Spleen (tissue), 11 donors: ENCODE data around the gene C14orf132. TPM values are rescaled to one million over a fixed set of nuclear protein-coding genes. Genes with fewer than 3 reads are reported as not detected.
A peak's percentile ranks its signal among the peaks of the same experiment; 100 is the strongest.

ENCODE experiments used
- DNase-seq: peaks from one replicate; pipeline ENCODE4 v3.0.0-alpha.2; 2020
- H3K27ac ChIP-seq, 8 donors: fragments of 200-600 bp; sonication (generic) in 7 of 8; 1 replicate in 4 of 8; 2 replicates in 4 of 8; pipeline versions ENCODE4 v1.5.0 to v1.8.0; 2016 to 2021; ENCODE audit warnings: inconsistent platforms in 4 of 8, mild to moderate bottlenecking in 4 of 8, moderate library complexity in 1 of 8
- H3K27me3 ChIP-seq, 7 donors: fragments of 200-600 bp; sonication (generic) in 6 of 7; replicated peaks in 1 of 7; 1 replicate in 4 of 7; 2 replicates in 3 of 7; pipeline versions ENCODE4 v1.5.0 to v1.8.0; 2016 to 2021; ENCODE audit warnings: inconsistent platforms in 3 of 7, mild to moderate bottlenecking in 1 of 7
- H3K36me3 ChIP-seq, 6 donors: fragments of 200-600 bp; sonication (generic) in 5 of 6; 1 replicate in 4 of 6; 2 replicates in 2 of 6; pipeline versions ENCODE4 v1.5.0 to v1.8.0; 2016 to 2021; ENCODE audit warnings: inconsistent platforms in 2 of 6
- H3K4me1 ChIP-seq, 6 donors: fragments of 200-600 bp; sonication (generic) in 5 of 6; 1 replicate in 3 of 6; 2 replicates in 3 of 6; pipeline versions ENCODE4 v1.5.0 to v1.8.0; 2016 to 2021; ENCODE audit warnings: inconsistent platforms in 3 of 6
- H3K4me3 ChIP-seq, 8 donors: fragments of 200-600 bp; sonication (generic) in 7 of 8; 1 replicate in 4 of 8; 2 replicates in 4 of 8; pipeline versions ENCODE4 v1.5.0 to v1.8.0; 2016 to 2021; ENCODE audit warnings: inconsistent platforms in 4 of 8, mild to moderate bottlenecking in 4 of 8, moderate library complexity in 2 of 8
- H3K9me3 ChIP-seq, 8 donors: fragments of 200-600 bp; sonication (generic) in 7 of 8; 1 replicate in 4 of 8; 2 replicates in 4 of 8; pipeline versions ENCODE4 v1.5.0 to v1.8.0; 2016 to 2021; ENCODE audit warnings: inconsistent platforms in 4 of 8
- POLR2A ChIP-seq, 3 donors: fragments of 450-650 bp; IDR thresholded peaks; one replicate each; pipeline ENCODE4 v1.5.1; 2017; ENCODE audit warnings: antibody characterized with exemption in 3 of 3, mild to moderate bottlenecking in 1 of 3
- POLR2AphosphoS5 ChIP-seq, 3 donors: sonication (generic); formaldehyde crosslinking; IDR thresholded peaks; one replicate each; pipeline ENCODE4 v1.5.1; 2017; ENCODE audit warnings: antibody characterized with exemption in 3 of 3
- WGBS, 5 donors: extraction: QIAGEN DNeasy Blood & Tissue Kit in 3 of 5; methylation state at CpG; one replicate each; pipeline versions ENCODE4 v1.1.5 to v1.1.7; 2013 to 2018; 5-methylcytosine and 5-hydroxymethylcytosine counted together
- intact Hi-C: fragments of 100-400 bp; cut with DNase I; formaldehyde crosslinking; loops from one replicate; pipeline ENCODE4 v1.15.0; 2023; ENCODE audit warnings: low total_unique reads
- polyA plus RNA-seq, 3 donors: library from polyadenylated mRNA; stranded (reverse); fragments of 200-250 nt; gene quantifications; one replicate each; pipeline ENCODE4 v1.2.1, GENCODE V29; 2013
- total RNA-seq, 7 donors: library from RNA; depleted of rRNA in 3 of 7; stranded (reverse); fragments of >200 nt in 3 of 7; fragmentation: NEBNext Ultra II Directional in 4 of 7; extraction: Animal tissue kit (Norgen Biotek cat#: 25700) in 4 of 7; gene quantifications; one replicate each; pipeline versions ENCODE4 v1.1.0 to v1.2.1, GENCODE V29; 2016 to 2021
- TF ChIP-seq, protein P1 (sequence below), 11 experiments: fragments of 200-600 bp in 7 of 11; fragments of 450-650 bp in 4 of 11; sonication (generic) in 4 of 11; IDR thresholded peaks in 8 of 11; conservative IDR thresholded peaks in 3 of 11; 1 replicate in 7 of 11; 2 replicates in 4 of 11; pipeline versions ENCODE4 v1.4.0 to v1.8.0; 2016 to 2021; ENCODE audit warnings: antibody characterized with exemption in 11 of 11, inconsistent platforms in 4 of 11, mild to moderate bottlenecking in 1 of 11
- donor health status: healthy with polysubstance abuse.
- donor health status: DM: no; HTN: no; CAD: no; lungs with moderate emphysema.
- donor health status: DM: no; HTN: no; CAD: no.
- donor health status: Bipolar disorder and iron deficiency.
- donor health status: healthy.
- donor health status: DM: no; HTN: no; CAD: no.
- donor health status: DM: yes; HTN: yes; CAD: no.

C14orf132 gene
- total and polyA plus RNA-seq, 10 donors = 1.8 to 16.4 (median 7.8) TPM

DNA sequence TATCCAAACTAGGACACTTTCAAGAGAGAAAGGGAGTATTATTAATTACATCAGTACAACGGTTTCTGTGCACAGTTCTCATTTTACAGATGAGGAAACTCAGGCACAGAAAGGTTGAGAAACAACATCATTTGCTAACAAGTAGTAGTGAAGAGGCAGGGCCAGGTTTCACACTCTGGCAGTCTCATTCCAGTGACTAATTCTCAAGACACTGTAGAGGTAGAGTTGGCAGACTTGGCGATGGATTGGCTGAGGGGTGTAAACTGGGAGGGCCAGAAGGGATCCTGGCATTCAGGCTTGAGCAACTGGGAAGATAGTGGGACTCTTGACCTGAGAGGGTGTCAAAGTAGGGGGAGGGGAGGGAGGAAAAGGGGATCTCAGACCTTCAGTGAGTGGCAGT lies 91.7 kb downstream of the C14orf132 start:
- H3K4me1 ChIP-seq = peaks cover 9 to 20% (median 15%) of the 10 kb centered on the region in 6 donors
- no peak for TF ChIP-seq POLR2A (IDR thresholded peaks at IDR 0.05)
- TF ChIP-seq, protein P1, sequence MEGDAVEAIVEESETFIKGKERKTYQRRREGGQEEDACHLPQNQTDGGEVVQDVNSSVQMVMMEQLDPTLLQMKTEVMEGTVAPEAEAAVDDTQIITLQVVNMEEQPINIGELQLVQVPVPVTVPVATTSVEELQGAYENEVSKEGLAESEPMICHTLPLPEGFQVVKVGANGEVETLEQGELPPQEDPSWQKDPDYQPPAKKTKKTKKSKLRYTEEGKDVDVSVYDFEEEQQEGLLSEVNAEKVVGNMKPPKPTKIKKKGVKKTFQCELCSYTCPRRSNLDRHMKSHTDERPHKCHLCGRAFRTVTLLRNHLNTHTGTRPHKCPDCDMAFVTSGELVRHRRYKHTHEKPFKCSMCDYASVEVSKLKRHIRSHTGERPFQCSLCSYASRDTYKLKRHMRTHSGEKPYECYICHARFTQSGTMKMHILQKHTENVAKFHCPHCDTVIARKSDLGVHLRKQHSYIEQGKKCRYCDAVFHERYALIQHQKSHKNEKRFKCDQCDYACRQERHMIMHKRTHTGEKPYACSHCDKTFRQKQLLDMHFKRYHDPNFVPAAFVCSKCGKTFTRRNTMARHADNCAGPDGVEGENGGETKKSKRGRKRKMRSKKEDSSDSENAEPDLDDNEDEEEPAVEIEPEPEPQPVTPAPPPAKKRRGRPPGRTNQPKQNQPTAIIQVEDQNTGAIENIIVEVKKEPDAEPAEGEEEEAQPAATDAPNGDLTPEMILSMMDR (IDR thresholded peaks at IDR 0.05 in 8 of 11, conservative IDR thresholded peaks at IDR 0.05 in 3 of 11) = no peak
- TF ChIP-seq POLR2AphosphoS5 (IDR thresholded peaks at IDR 0.05) = no peak
- H3K4me3 ChIP-seq = no peak overlapping the region
- peak overlapping the region in 1 of 8 donors; percentile 49 for H3K27ac ChIP-seq
- no peaks in the 10 kb centered on the region for H3K9me3 ChIP-seq
- H3K27me3 ChIP-seq = peaks cover 0 to 26% (median 0%) of the 10 kb centered on the region in 7 donors
- intact Hi-C loops = no loop called here
- WGBS, 5 donors = 41 to 71% (median 62%) methylated on average over 2 of the region's 2 CpGs
- H3K36me3 ChIP-seq = no peaks in the 10 kb centered on the region
- no peak for DNase-seq

DNA sequence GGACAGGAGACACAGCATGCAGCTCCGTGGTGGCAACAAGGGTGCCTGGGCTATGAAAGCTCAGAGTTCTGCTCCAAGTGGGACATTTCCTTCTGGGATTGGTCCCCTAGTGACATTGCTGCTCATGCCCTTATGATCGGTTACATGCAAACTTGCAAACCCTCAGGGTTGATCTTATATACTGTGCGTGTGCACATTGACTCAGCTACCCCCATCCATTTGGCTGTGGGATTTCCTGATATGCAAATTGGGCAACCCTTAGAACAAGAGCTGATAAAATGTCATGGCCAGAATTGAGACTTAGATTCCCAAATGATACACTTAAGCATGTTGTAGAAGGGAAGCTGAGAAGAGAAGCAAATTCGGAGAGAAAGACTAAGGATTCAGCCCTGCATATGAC lies 92.7 kb downstream of the C14orf132 start:
- Histone ChIP-seq H3K4me1 (peaks cover 0 to 11% (median 6%) of the 10 kb centered on the region in 6 donors), H3K4me3 (no peak overlapping the region), H3K27ac (no peak overlapping the region), H3K36me3 (no peaks in the 10 kb centered on the region), H3K27me3 (peaks cover 0 to 26% (median 0%) of the 10 kb centered on the region in 7 donors), H3K9me3 (peaks cover 0 to 2% (median 0%) of the 10 kb centered on the region in 8 donors)
- TF ChIP-seq POLR2A (IDR thresholded peaks at IDR 0.05) (no peak), POLR2AphosphoS5 (IDR thresholded peaks at IDR 0.05) (no peak)
- TF ChIP-seq, protein P1 (IDR thresholded peaks at IDR 0.05 in 8 of 11, conservative IDR thresholded peaks at IDR 0.05 in 3 of 11) = no peak
- DNase-seq = no peak
- WGBS, 5 donors = 61 to 80% (median 72%) methylated on average over 4 of the region's 4 CpGs
- intact Hi-C loops = no loop called here

DNA sequence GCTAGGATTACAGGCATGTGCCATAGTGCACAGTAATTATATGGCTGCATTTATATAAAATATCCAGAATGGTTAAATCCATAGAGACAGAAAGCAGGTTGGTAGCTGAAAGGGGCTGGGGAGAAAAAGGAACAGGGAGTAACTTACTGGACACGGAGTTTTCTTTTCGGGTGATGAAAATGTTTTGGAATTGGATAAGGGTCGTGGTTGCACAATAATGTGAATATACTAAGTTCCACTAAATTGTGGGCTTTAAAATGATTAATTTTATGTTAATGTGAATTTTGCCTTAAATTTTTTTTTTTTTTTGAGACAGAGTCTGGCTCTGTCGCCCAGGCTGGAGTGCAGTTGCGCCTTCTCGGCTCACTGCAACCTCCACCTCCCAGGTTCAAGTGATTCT lies 95.3 kb downstream of the C14orf132 start:
- Histone ChIP-seq H3K36me3 (no peaks in the 10 kb centered on the region), H3K27ac (peak overlapping the region in 1 of 8 donors; percentile 18), H3K4me3 (no peak overlapping the region), H3K4me1 (peaks cover 0 to 8% (median 0%) of the 10 kb centered on the region in 6 donors), H3K27me3 (peaks cover 0 to 38% (median 0%) of the 10 kb centered on the region in 7 donors), H3K9me3 (peaks cover 0 to 24% (median 21%) of the 10 kb centered on the region in 8 donors)
- 76 to 90% (median 87%) methylated on average over 6 of the region's 6 CpGs for whole genome bisulfite sequencing, 5 donors
- TF ChIP-seq POLR2A (IDR thresholded peaks at IDR 0.05) (no peak), POLR2AphosphoS5 (IDR thresholded peaks at IDR 0.05) (no peak)
- no peak for DNase-seq
- intact Hi-C loops = no loop called here

DNA sequence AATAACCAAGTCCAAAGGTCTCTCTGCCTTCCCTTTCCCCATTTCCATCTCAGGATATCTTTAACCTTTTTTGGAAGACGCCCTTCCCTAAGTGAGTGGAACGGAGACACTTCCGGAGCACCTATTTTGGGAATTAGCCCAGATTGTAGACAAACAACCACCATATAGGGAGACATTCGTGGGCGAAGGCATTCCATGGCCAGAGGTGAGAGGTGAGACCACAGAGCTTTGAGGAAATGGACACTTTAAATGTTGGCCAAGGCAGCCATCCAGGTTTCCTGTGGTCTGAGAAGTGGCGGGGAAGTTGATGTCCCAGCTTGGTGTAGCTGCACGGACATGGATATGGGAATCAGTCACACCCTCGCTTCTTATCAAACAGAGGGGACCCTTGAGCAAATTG lies 96.1 kb downstream of the C14orf132 start:
- Histone ChIP-seq H3K9me3 (peaks cover 0 to 24% (median 21%) of the 10 kb centered on the region in 8 donors), H3K27me3 (peaks cover 0 to 40% (median 0%) of the 10 kb centered on the region in 7 donors), H3K4me3 (no peak overlapping the region), H3K27ac (peak overlapping the region in 1 of 8 donors; percentile 18), H3K4me1 (peaks cover 0 to 8% (median 0%) of the 10 kb centered on the region in 6 donors), H3K36me3 (no peaks in the 10 kb centered on the region)
- no peak for DNase-seq
- intact Hi-C loops = no loop called here
- TF ChIP-seq, protein P1 (IDR thresholded peaks at IDR 0.05 in 8 of 11, conservative IDR thresholded peaks at IDR 0.05 in 3 of 11) = no peak
- TF ChIP-seq POLR2AphosphoS5 (IDR thresholded peaks at IDR 0.05) = peak in 2 of 3 donors; percentile 44 to 52
- WGBS, 5 donors = 37 to 53% (median 39%) methylated on average over 8 of the region's 8 CpGs
